NB4 (cell line): ENCODE results near the gene ENTPD1.

Experiments
- CTCF ChIP-seq: IDR thresholded peaks from one replicate; pipeline ENCODE4 v1.5.1; 2012; ENCODE audit warnings: low read depth, low read length
- POLR2A ChIP-seq: IDR thresholded peaks from 2 replicates; pipeline ENCODE4 v1.6.1; 2011; ENCODE audit warnings: mild to moderate bottlenecking; ENCODE audit not compliant: insufficient read length; ENCODE audit errors: extremely low read depth

GRCh38 chr10:95866467-95866842 is 110.5 kb downstream of the ENTPD1 start:
- TF ChIP-seq POLR2A (no peak), CTCF (no peak)
